GM19351 (cell line): Measurements from ENCODE around the gene CFAP73.
A peak's percentile ranks its signal among the peaks of the same experiment; 100 is the strongest.

Source experiments
- ATAC-seq: cut with Tn5 transposase; IDR thresholded peaks from one replicate; pipeline ENCODE4 v1.9.1; 2021; ENCODE audit warnings: mild to moderate bottlenecking, moderate library complexity; ENCODE audit not compliant: unreplicated experiment

The CFAP73 gene

DNA sequence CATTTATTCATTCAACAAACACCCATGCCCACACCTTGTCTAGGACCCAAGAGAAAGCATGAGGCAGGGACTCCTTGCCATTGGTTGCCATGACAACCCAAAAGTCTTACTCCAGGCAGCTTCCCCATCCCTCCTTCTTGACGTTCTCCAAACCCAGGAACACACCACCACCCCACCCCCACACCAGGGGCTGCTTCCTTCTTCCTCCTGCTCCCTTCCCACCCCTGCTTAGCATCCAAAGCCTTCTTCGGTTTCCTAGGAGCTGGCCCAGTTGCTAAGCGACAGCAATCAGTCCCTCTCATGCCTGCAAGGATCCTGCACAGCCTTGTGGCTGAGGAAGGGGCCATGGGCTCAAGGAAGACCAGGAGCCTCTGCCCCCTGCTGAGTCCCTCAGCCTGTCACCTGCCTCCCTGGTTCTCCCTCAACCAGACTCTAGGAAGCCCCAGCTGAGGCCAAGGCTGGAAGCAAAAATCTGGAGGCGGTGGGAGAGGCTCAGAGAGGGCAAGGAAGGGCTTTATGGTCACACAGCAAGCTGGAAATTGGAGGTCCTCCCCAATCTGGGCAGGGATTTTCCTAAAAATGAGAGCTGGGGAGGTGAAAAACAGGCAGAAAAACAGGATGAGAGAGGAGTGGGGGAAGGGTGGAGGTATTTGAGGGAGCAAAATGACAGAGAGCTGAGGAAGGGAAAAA lies 29.4 kb upstream of the CFAP73 start:
- ATAC-seq: no peak

DNA sequence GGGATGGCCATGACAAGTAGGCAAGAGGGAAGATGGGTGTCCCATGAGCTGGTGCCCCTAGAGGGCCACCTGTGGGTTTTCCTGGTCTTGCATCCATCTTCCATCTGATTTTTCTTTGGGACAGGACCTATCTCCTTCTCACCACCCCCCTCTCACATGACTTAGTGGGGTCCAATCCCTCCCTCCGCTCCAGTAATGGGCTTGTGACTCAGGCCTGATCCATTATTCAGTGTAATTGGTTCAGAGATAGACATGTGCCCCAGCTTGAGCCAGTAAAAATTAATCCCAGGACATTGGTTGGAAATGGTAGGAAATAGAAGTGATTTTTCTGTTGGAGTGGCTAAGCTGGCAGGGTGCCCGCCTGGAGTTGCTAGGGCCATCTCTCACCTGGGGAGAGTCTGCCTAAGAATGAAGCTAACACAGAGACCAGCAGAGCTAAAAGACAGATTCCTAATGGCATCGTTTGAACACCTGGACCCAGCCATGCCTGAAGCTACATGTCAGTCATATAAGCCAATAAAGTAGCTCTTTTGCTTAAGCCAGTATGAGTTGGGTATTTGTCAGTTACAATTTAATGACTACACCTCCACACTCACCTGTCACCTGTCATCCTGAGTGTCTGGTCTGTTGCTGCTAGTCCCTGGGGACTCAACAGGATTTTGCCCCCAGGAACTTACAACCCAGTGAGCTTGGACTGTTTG lies 28.7 kb upstream of the CFAP73 start:
- ATAC-seq: no peak

DNA sequence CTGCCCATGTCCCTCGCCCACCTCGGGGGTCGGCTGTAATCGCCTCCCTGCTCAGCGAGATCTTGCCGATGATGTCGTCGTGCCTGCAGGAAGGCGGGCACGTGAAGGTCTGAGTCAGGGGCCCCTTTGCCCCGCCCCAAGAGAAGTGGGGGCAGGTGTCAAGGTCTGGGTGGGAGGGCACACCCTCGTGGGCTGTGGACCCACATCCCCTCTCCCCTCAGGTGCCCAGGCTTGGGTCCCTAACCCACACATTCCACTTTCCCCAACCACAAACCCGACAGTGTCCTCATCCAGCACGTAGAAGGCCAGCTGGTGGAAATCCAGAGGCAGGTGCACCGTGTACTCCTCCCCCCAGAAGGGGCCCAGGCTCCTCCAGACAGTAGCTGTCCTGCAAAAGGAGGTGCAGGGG lies 21.7 kb upstream of the CFAP73 start:
- no peak for ATAC-seq

DNA sequence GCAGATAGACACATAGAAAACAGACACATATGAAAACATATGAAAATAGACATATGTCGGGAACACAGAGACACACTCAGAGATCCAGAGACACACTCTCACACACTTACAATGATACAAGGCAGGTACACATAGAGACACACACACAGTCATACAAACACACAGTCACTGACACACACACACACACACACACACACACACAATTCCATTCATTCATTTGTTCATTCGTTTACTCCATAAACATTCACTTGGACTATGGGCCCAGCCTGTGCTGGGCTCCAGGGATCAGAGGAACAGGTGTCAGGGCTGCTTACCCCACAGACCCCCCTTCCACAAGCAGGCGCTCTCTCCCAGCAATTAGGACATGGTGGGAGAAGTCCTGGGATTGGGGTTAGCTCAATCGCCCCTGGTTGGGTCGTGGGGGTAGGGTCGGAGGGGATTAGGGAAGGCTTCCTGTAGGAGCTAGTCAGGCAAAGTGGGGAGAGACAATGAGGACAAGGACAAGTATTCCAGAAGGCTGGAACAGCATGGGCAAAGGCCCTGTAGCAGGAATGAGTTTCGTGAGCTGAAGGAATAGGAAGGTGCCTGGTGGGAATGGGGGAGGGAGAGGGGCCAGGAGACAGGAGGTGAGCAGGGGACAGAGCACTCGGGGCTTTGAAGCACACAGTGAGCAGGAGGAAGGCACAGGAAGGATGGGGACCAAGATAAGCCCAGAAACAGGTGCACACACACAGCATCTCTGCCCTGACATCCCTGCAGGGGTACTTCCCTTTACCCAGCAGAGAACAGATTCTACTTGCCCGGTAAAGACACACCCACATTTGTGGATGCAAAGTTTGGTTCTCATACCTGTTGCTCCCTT lies 20.5 kb upstream of the CFAP73 start:
- no peak for ATAC-seq

DNA sequence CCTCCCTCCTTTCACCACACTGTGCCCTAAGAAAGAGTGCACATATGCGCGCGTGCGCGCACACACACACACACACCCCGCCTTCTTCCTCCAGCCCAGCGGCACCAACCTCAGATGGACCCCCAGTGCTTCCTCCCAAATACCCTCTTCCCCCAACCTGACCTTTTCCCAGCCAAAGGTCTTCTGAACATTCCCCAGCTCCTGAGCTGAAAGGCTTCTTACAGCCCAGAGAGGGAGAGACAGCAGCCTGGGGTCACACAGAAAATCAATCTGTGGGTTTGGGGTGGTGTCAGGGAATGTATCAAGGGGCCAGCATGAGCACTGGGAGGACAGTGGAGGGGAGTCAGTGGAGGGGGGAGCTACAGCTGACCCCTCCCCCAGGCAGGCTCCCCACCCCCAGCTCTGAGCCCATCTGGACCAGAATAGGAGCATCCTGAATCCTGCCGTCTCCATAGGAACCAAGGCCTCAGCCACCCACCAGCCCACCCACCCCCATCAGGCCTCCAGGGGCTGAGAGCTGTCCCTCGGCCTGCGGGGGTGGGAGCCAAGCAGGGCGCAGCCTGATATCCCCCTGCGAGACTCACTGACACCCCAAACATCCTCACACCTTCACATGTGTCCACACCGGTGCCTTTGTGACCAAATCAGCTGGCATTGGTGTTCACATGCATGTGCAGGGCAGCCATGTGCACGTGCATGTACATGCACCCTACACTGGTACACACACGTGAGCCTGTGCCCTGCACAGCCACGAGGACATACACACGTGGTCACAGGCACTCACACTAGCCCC lies 19.7 kb upstream of the CFAP73 start:
- no peak for ATAC-seq

DNA sequence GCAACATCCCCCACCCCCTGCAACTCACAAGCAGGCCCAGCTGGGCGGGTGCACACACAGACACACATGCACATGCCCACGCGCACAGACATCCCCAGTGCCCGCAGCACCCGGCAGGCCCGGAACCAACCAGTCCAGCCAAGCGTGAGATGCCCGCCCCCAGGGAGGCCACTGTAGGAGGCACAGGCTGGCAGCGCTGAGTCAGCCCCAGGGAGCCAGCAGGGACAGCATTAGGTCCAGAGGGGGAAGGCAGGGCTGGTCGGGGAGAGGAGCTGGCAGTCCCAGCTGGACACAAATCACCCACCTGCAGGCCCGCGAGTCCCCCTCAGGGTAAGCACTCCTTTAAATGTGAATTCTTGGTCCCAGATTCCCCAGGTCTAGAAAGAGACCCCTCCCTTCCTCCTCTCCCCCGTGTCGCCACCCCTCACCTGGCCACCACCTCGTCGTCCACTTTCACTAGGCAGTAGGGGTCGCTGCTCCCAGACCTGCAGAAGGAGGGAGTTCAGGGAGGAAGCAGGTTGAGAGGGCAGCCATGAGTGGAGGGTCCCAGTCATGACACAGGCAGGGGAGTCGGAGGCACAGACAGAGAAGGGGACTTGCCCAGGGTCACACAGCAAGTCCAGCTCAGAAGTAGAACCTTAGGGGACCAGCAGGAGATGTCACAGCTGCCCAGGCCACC lies 18.9 kb upstream of the CFAP73 start:
- ATAC-seq: no peak

DNA sequence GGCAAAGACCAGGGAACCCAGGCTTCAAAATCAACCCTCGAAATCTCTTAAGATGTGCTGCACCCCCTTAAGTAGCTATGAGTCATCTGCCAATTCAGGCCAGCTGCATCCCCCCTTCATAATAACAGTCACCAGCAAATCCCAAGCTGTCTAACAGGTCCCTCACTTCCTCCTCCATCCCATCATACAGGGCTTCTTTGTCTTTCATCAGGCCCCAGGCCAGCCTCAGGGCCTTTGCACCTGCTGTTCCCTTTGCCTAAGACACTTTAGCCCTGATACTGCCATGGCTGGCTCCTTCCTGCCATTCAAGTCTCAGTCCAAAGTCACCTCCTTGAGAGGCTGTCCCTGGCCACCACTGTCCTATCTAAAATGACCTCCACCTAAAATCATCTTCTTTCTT lies 18.0 kb upstream of the CFAP73 start:
- no peak for ATAC-seq

DNA sequence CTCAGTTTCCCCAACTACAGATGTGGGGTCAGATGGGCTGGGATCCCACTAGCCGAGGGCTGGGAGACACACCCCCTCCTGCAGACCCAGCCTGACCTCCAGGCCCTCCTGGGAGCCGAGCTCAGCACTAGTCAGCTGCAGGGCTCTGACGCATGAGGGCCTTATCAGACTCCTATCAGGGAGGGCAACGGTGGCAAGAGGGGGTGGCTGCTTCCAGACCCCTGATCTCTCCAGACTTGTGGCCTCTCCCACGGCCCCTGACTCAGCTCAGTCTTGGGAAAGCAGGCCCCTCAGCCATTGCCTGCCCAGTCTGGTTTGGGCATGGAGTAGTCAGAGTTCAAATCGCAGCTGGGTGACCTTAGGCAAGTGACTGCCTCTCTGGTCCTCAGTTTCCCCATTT lies 16.5 kb upstream of the CFAP73 start:
- no peak for ATAC-seq

DNA sequence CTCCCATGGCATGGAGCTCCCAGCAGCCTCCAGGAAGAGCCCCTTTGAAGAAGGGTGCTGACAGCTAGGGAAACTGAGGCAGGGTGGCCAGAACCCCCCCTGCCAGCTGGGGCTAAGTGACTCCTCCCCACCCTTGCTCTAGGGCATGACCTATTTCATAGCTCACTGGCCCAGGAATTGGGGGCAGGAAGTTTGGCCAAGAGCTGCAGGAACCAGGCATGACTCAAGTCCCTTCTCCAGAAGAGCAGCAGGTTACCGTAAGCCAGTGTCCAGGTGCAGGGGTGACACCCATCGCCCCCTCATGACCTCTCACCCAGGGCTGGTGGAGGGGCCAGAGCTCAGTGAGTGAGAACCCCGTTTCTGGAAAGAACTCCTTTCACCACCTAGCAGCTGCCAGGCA lies 15.9 kb upstream of the CFAP73 start:
- no peak for ATAC-seq

DNA sequence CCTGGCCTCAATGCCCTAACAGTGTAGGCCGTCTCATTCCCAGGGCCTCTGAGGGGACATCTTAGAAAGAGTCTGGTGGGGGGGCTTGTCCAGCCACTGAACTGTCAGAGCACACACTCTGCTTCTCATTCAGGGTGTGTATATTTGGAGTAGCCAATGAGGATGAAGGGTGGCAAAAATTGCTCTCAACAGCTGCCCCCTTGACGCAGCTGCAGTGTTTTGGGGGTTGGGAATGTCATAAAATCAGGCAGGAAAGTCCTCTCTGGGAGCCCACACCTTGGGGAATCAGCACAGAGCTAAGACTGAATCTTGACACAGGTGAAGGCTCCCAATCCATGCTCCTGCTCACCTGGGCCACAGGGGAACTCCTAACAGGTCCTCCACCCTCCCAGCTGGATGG lies 15.5 kb upstream of the CFAP73 start:
- no peak for ATAC-seq

DNA sequence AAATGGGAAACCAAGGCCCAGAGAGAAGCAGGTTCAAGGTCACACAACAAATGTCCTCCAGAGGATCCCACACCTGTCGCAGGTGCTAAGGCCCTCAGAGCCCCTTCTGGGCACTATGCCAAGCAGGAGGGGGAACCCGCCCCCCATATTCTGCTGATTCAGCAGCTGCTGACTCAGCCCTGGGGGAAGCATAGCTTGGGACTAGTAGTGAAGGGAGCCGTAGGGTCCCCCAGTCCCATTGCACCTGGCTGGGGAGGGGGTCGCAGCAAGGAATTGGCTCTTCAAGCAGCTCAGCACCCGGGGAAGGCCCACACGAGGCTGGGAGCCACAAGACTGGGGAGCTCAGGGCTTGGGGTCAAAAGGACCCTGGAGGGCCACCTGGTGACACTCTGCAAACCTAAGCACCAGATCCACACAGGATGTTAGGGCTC lies 15.0 kb upstream of the CFAP73 start:
- no peak for ATAC-seq

DNA sequence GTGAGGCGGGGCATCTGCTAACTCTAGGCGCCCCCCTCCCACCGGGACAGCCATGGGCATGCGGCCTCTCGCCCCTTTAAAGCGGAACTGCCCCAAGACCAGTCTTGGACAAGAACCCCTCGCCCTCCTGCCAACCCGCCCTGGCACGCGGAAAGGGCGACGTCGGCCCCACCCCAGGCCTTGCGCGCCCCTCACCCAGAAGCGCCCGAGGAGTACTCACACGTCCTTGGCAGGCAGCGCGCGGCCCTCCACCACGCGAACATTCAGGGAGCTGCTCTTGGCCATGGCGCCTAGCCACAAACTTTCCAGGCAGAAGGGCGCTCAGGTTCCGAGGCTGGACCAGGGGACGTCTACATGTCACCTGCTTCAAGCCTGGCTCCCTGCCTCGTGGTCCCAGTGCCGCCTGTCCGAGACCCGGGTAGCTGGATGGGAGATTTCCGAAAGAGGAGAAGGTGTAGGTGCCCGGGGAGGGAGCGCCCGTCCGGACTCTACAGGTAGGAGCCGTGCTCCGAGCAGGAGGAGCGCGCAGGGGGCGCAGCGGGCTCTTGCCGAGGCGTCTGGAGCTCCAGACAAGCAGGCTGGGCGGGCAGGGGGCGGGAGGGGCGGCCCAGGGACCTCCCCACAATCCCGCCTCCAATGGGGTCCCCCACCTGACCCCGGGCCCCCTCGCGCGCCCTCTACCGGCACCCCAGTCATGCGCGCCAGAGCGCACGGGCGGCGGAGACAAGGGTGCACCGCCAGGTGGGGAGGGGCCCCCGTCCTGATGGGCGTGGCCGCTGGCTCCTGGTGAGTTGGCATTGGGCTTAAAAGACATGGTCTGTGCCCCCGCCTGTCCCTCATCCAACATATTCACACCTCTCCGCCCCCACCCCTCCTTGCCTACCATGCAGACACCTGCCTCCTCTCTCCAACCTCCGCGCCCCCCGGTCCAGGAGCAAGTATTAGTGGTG lies 14.1 kb upstream of the CFAP73 start, which contains the start of gene RASAL1:
Gene RASAL1, minus strand, starts transcription at position 584 of the 950 bp plus-strand sequence. Its CDS starts 299 bp downstream, at position 285.
- ATAC-seq: peak; percentile 71

DNA sequence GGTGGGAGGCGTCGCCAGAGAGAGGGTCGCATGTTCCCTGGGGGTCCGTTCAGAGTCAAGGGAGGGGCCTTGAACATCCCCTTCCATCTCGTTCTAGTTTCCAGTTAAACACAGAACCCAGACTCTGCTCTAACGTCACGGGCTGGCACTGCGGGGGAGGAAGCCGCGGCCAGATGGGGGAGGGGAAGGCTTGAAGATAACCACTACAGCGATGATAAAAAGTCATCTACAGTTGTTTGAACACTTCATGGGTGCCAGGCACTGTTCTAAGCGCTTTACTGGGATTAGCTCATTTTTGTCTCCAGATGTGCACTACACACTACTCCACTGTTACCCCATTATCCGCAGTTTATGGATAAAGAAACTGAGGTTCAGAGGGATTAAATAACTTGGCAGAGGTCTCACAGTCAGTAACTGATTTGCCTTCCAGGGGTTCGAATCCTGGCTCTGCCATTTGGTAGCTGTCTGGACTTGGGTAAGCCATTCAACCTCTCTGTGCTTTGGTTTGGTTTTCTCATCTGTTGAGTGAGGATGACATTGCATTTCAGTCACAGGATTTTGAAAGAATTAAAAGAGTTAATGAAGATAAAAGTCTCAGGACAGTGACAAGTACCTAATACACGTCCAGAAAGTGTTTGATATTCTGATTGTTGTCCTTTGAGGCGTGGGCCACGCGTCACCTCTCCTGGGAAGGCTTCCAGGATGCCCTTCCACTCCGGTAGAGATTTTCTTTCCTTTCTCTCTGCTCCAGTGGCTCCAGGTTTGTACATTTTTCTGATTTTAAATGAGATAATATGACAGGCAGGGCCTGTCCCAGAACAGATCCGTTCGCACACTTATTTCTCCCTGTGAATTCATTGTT lies 13.2 kb upstream of the CFAP73 start:
- ATAC-seq: peak; percentile 20

DNA sequence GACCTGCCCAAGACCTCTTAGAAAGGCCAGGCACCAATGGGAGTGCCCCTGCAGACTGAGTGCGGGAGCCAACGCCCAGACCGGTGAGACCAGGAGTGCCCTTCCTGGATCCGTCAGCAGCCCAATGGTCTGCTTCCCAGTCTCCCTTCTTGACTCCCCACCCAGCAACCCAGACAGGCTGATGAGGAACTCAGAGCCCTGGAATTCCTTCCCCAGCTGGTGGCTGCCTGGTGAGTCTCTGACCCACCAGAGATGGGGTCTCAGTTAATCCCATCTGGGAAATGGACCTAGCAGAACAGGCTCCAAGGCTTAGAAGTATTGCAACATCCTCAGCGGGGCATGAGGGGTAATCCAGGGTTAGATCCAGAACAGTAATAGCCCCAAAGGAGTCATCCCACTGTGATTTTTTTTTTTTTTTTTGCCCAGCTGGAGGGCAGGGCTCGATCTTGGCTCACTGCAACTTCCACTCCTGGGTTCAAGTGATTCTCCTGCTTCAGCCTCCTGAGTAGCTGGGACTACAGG lies 12.5 kb upstream of the CFAP73 start:
- no peak for ATAC-seq

DNA sequence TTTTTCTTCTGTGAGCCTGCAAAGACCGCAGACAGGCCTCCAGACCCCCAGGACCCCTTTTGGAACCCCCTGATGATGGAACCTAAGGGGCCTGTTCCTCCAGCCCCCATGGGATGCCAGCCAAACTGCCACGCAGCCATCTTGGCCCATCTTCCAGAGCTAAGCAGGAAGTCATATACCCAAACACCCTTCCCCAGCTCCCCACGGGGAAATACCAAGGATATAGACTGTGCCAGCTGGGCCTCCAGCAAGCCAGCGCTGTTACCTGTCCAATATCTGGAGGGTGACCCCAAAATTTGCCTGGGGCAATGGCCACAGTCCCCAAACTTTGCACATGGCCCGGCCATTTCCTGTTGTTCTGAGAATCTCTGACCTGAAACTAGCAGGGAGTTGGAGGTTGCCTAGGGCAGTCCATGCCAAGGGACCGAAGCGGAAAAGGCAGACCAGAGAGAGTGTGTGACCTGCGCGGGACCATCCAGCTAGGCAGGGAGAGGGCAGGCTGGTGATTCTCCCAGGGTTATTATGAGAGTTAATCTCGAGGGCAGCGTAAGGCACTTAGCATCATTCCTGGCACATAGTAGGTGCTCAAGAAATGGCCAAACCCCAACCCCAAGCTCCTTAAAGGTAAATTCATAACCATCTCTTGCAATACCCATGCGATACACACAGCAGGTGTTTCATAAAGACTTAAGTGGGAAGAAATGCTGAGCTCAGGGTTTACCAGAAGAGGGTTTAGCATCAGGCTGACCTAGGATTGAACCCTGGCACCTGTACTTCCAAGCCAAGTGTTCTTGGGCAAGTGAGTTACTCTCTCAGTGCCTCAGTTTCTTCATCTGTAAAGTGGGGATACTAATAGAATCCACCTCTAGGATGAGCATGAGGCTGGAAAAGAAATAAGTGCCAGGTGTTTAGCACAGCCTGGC lies 11.4 kb upstream of the CFAP73 start:
- no peak for ATAC-seq

DNA sequence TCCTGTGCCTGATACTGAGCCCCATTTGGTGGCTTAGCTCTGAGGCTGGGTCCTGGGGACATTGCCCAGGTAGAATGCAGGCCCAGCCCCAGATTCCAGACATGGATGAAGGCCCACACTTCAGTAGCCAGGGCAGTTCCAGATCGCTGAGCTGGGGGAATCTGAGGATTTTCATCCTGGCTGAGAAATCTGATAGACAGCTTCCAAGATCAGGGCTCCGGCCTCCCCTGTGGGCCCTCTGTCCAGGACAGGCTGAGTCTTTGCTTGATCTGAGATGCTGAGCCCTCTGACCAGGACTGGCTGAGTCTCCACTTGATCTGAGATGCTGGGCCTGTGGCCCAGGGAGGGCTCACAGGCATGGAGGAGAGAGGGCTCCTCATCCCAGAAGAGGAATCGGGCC lies 10.7 kb upstream of the CFAP73 start:
- ATAC-seq: no peak

DNA sequence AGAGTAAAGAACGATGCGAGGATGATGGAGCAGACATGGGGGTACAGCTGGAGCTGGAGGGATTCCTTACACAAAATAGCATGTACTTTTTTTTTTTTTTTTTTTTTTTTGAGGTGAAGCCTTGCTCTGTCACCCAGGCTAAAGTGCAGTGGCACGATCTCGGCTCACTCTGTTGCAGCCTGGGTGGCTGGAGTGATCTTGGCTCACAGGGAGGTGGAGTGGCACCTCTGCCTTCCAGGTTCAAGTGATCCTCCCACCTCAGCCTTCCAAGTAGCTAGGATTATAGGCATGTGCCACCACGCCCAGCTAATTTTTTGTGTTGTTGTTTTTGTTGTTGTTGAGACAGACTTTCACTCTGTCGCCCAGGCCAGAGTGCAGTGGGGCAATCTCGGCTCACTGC lies 8.8 kb upstream of the CFAP73 start:
- no peak for ATAC-seq
